Vagina (tissue), 2 donors: ENCODE results near the gene NTF3.

Experiments
- CTCF ChIP-seq, 3 experiments: fragments of 450-650 bp in 2 of 3; fragments of 200-600 bp in 1 of 3; sonication (generic) in 1 of 3; IDR thresholded peaks; one replicate each; pipeline ENCODE4 v1.5.1; 2017 to 2019; ENCODE audit warnings: antibody characterized with exemption in 3 of 3, mild to moderate bottlenecking in 2 of 3, moderate library complexity in 2 of 3
- POLR2A ChIP-seq, 2 donors: fragments of 450-650 bp; IDR thresholded peaks; one replicate each; pipeline ENCODE4 v1.6.1; 2017; ENCODE audit warnings: antibody characterized with exemption in 2 of 2, mild to moderate bottlenecking in 2 of 2, moderate library complexity in 2 of 2

- TF ChIP-seq CTCF (IDR thresholded peaks at IDR 0.05) (no peak), POLR2A (IDR thresholded peaks at IDR 0.05) (no peak)
Observed at GRCh38 chr12:5384015-5384414, 47.9 kb upstream of the NTF3 start.
